GM21717 (cell line): ENCODE results near the gene SPINDOC.
"Not testable (repeated sequence)": the region's sequence is repeated elsewhere in the genome, so short reads cannot be mapped to it uniquely, and the experiment has no call there.

ENCODE experiments used
- ATAC-seq: cut with Tn5 transposase; IDR thresholded peaks from one replicate; pipeline ENCODE4 v1.9.1; 2021; ENCODE audit warnings: mild to moderate bottlenecking, moderate library complexity; ENCODE audit not compliant: unreplicated experiment

Gene SPINDOC

GRCh38 chr11:63783925-63784592 is 29.2 kb upstream of the SPINDOC start:
- no peak for ATAC-seq

DNA sequence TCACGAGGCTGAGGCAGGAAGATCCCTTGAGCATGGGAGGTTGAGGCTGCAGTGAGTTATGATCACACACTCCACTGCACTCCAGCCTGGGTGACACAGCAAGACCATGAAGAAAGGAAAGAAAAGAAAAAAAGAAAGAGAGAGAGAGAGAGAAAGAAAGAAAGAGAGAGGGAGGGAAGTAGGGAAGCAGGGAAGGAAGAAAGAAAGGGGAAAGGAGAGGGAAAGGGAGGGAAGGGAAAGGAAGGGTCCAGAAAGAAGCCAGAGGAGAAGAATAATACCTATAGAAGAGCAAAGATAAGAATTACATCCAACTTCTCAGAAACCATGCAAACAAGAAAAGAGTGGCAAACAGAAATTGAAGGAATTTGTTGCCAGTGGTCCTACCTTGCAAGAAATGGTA is 27.4 kb upstream of the SPINDOC start:
- no peak for ATAC-seq

DNA sequence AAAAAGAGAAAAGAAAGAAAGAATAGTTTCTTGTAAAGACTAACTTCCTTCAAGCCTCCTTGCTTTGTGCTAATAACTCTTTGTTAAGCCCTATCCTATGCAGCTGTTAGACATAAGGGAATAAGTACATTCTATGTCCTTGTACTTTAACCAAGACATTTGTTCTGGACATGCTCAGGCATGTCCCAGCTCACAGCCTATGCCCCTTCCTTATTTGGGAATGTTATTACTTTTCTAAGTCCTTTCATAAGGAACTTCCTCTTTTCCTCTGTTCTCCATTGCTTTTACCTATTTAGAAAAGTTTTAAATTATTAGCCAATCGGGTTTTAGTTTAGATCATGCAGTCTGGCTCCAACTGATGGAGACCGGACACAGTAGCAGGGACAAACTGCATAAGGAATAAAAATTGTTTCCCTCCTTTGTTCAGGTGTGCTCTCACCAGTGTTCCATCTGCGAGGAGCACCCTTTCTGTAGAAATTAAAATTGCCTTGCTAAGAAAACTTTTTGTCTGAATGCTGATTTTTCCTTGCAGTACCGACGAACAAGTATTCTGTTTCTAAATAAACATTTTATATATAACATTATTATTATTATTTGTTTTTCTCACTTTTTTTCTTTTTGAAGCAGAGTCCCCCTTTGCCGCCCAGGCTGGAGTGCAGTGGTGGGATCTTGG is 21.6 kb upstream of the SPINDOC start:
- ATAC-seq, result no peak

- ATAC-seq, result no peak
Measured at GRCh38 chr11:63793161-63793560, 20.1 kb upstream of the SPINDOC start.

DNA sequence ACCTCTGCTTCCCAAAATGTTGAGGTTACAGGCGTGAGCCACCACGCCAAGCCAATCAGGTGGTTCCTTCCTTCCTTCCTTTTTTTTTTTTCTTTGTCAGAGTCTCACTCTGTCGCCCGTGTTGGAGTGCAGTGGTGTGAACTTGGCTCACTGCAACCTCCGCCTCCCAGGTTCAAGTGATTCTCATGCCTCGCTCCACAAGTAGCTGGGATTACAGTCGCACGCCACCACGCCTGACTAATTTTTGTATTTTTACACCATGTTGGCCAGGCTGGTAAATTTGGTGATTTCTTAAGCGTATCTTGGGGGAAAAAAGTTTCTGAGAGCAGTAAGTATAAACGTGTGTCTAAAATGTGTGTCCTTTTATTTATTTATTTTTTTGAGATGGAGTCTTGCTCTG is 18.2 kb upstream of the SPINDOC start:
- no peak for ATAC-seq

GRCh38 chr11:63800921-63801320 is 12.3 kb upstream of the SPINDOC start:
- ATAC-seq, result no peak

- no peak for ATAC-seq
Measured at GRCh38 chr11:63802637-63803414, 10.4 kb upstream of the SPINDOC start.

DNA sequence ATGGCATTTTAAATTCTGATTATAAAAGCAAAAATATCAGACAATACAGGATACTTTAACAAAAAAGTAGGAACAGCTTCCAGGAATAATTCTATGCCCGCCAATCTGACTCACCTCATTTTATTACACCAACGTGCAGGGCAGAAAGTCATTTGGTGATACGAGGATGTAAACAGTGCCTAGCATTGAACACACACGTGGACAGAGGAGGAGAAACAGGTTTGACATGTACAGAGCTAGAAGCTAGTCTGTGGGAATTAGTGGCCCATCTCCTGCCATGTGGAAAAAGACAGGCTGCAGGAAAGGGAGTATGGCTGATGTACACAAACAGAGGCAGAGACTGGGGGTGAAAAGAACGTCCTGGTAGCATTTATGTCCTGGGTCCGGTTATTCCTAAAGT is 9.0 kb upstream of the SPINDOC start:
- no peak for ATAC-seq

DNA sequence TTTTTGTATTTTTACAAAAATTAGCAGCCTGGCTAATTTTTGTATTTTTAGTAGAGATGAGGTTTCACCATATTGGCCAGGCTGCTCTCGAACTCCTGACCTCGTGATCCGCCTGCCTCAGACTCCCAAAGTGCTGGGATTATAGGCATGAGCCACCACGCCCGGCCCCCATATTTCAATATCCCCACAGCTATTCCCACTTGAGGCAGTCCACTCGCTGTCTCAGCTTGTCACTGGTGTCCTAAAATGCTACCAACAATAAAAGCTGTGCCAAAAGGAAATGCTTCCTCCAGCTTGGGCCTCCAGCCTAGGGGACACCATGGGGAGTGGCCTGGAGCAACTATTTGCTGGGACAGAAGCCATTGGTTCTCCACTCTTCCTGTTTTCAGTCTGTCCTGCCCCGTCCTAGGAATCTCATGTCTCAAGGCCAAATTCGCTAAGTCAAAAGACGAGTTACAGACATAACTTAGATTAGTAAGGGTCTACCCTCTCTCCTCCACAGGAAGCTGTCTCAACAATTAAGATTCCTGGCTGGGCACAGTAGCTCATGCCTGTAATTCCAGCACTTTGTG is 7.3 kb upstream of the SPINDOC start:
- ATAC-seq, result no peak

GRCh38 chr11:63810383-63810782 is 2.9 kb upstream of the SPINDOC start:
- not testable (repeated sequence) for ATAC-seq

DNA sequence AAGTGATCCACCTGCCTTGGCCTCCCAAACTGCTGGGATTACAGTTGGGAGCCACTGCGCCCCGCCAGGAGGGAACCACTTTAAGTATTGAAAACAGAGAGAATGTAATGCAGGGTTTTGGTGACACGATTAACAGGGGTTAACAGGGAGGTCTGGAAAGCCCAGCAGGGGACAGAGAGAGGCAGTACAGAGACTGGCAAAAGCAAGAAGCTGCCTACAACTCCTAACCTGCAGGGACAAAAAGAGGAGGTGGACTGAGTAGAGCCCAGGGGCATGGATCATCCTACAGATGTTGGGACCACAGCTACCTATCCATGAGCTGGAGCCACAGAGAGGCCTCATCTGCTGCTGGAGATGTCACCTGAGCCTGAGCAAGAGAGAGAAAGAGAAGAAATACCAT is 1.7 kb upstream of the SPINDOC start:
- no peak for ATAC-seq

- peak; percentile 39 for ATAC-seq
Measured at GRCh38 chr11:63813563-63814382, 517 bp downstream of the SPINDOC start.

- no peak for ATAC-seq
Measured at GRCh38 chr11:63814383-63814736, 1.1 kb downstream of the SPINDOC start.

- ATAC-seq, result no peak
Measured at GRCh38 chr11:63816166-63816565, 2.9 kb downstream of the SPINDOC start.

GRCh38 chr11:63816732-63817131 is 3.5 kb downstream of the SPINDOC start:
- ATAC-seq, result no peak

DNA sequence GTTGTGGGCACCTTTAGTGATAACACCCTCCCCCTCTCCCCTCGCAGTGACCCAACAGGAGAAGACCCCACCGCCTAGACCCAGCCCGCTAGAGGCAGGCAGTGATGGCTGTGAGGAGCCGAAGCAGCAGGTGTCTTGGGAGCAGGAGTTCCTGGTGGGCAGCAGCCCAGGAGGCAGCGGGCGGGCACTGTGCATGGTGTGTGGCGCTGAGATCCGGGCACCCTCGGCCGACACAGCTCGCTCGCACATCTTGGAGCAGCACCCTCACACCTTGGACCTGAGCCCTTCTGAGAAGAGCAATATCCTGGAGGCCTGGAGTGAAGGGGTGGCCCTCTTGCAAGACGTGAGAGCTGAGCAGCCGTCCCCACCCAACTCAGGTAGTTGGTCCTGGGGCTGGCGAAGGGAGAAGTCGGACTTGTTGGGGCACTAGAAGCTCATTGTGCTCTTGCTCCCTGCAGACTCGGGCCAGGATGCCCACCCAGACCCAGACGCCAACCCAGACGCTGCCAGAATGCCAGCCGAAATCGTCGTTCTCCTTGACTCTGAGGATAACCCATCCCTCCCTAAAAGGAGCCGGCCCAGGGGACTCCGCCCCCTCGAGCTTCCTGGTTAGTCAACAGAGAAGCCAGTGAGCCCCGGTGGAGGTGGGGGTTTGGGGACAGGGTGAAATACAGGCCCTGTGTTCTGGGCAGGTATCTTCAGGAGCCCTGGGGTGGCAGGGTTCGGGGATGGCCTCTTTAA is 4.7 kb downstream of the SPINDOC start:
- ATAC-seq, result no peak

GRCh38 chr11:63818609-63819008 is 5.4 kb downstream of the SPINDOC start:
- ATAC-seq, result no peak

GRCh38 chr11:63821411-63821810 is 8.2 kb downstream of the SPINDOC start:
- ATAC-seq, result no peak

- ATAC-seq, result no peak
Measured at GRCh38 chr11:63826471-63827190, 13.4 kb downstream of the SPINDOC start.
